Rectal smooth muscle tissue (tissue), 1 donor: ENCODE measurements around the gene ZNF649.
A peak's percentile ranks its signal among the peaks of the same experiment; 100 is the strongest.
"Not testable (repeated sequence)": the region's sequence is repeated elsewhere in the genome, so short reads cannot be mapped to it uniquely, and the experiment has no call there.

ENCODE experiments used
- H3K27ac ChIP-seq: one replicate; pipeline ENCODE4 v1.7.0; 2013; ENCODE audit warnings: low read depth, low read length, inconsistent platforms
- H3K27me3 ChIP-seq: one replicate; pipeline ENCODE4 v1.7.0; 2013; ENCODE audit warnings: low read length; ENCODE audit not compliant: control insufficient read depth, insufficient read depth
- H3K36me3 ChIP-seq: one replicate; pipeline ENCODE4 v1.7.0; 2013; ENCODE audit warnings: low read length; ENCODE audit not compliant: control insufficient read depth, insufficient read depth
- H3K4me1 ChIP-seq: one replicate; pipeline ENCODE4 v1.7.0; 2013; ENCODE audit warnings: low read length; ENCODE audit not compliant: control insufficient read depth, insufficient read depth
- H3K4me3 ChIP-seq: one replicate; pipeline ENCODE4 v1.7.0; 2013; ENCODE audit warnings: low read length
- H3K9ac ChIP-seq: one replicate; pipeline ENCODE4 v1.7.0; 2013; ENCODE audit warnings: low read length

The ZNF649 gene

GRCh38 chr19:51915324-51915867 lies 10.6 kb upstream of the ZNF649 start:
- Histone ChIP-seq H3K4me3 (no peak overlapping the region), H3K36me3 (no peaks in the 10 kb centered on the region), H3K9ac (no peak overlapping the region), H3K27me3 (no peaks in the 10 kb centered on the region), H3K4me1 (no peaks in the 10 kb centered on the region), H3K27ac (no peak overlapping the region)

GRCh38 chr19:51907981-51908380 lies 3.2 kb upstream of the ZNF649 start:
- H3K4me1 ChIP-seq, H3K27me3 ChIP-seq: not testable (repeated sequence)

GRCh38 chr19:51906108-51906507 lies 1.3 kb upstream of the ZNF649 start:
- H3K4me3 ChIP-seq, H3K27ac ChIP-seq, H3K36me3 ChIP-seq, H3K4me1 ChIP-seq, H3K27me3 ChIP-seq, H3K9ac ChIP-seq: not testable (repeated sequence)

More at GRCh38 chr19:51907981-51908380, 3.2 kb upstream of the ZNF649 start:
- not testable (repeated sequence) for H3K36me3 ChIP-seq, H3K4me3 ChIP-seq, H3K9ac ChIP-seq, H3K27ac ChIP-seq

- H3K9ac ChIP-seq, H3K27ac ChIP-seq, H3K27me3 ChIP-seq, H3K4me3 ChIP-seq, H3K36me3 ChIP-seq, H3K4me1 ChIP-seq: not testable (repeated sequence)
Measured at GRCh38 chr19:51905639-51906038, 822 bp upstream of the ZNF649 start.

- Histone ChIP-seq H3K36me3 (peaks cover under 1% of the 10 kb centered on the region), H3K4me1 (peaks cover 2% of the 10 kb centered on the region), H3K9ac (no peak overlapping the region), H3K27ac (no peak overlapping the region), H3K4me3 (peak overlapping the region; percentile 99), H3K27me3 (no peaks in the 10 kb centered on the region)
Measured at GRCh38 chr19:51905206-51905605, 389 bp upstream of the ZNF649 start.

GRCh38 chr19:51903192-51903591 lies 1.6 kb downstream of the ZNF649 start:
- peaks cover 14% of the 10 kb centered on the region for H3K36me3 ChIP-seq
- no peaks in the 10 kb centered on the region for H3K27me3 ChIP-seq
- peak overlapping the region; percentile 4 for H3K4me3 ChIP-seq
- H3K9ac ChIP-seq, result no peak overlapping the region
- H3K27ac ChIP-seq, result no peak overlapping the region
- H3K4me1 ChIP-seq, result peaks cover 2% of the 10 kb centered on the region

- Histone ChIP-seq H3K9ac (no peak overlapping the region), H3K27ac (no peak overlapping the region), H3K27me3 (no peaks in the 10 kb centered on the region), H3K4me1 (peaks cover 2% of the 10 kb centered on the region), H3K4me3 (no peak overlapping the region), H3K36me3 (peaks cover 24% of the 10 kb centered on the region)
Measured at GRCh38 chr19:51901860-51902259, 3.0 kb downstream of the ZNF649 start.

- Histone ChIP-seq H3K4me3 (peak overlapping the region; percentile 29), H3K27me3 (no peaks in the 10 kb centered on the region), H3K4me1 (no peaks in the 10 kb centered on the region), H3K36me3 (peaks cover 53% of the 10 kb centered on the region), H3K9ac (no peak overlapping the region), H3K27ac (no peak overlapping the region)
Measured at GRCh38 chr19:51891193-51891747, 13.5 kb downstream of the ZNF649 start.

- H3K9ac ChIP-seq, result no peak overlapping the region
- no peaks in the 10 kb centered on the region for H3K27me3 ChIP-seq
- no peaks in the 10 kb centered on the region for H3K4me1 ChIP-seq
- no peak overlapping the region for H3K27ac ChIP-seq
- peaks cover 43% of the 10 kb centered on the region for H3K36me3 ChIP-seq
- no peak overlapping the region for H3K4me3 ChIP-seq
Measured at GRCh38 chr19:51889934-51890333, 14.9 kb downstream of the ZNF649 start.

- no peaks in the 10 kb centered on the region for H3K4me1 ChIP-seq
Measured at GRCh38 chr19:51887522-51888498, 17.0 kb downstream of the ZNF649 start, which contains the start of gene ZNF577. ZNF577 (minus strand) TSS chr19:51887951; CDS start chr19:51880382, 7,569 bp downstream.

GRCh38 chr19:51884713-51885112 lies 20.1 kb downstream of the ZNF649 start:
- H3K27me3 ChIP-seq, result no peaks in the 10 kb centered on the region
- H3K4me3 ChIP-seq, result no peak overlapping the region
- H3K4me1 ChIP-seq, result no peaks in the 10 kb centered on the region
- H3K36me3 ChIP-seq, result peaks cover 4% of the 10 kb centered on the region
- H3K27ac ChIP-seq, result no peak overlapping the region
- no peak overlapping the region for H3K9ac ChIP-seq

More at GRCh38 chr19:51887522-51888498, 17.0 kb downstream of the ZNF649 start, which contains the start of gene ZNF577:
- H3K9ac ChIP-seq, result peak within 1 kb of the TSS; percentile 43
- H3K36me3 ChIP-seq, result peaks cover 24% of the 10 kb centered on the region
- H3K27me3 ChIP-seq, result no peaks in the 10 kb centered on the region
- H3K27ac ChIP-seq, result peak within 1 kb of the TSS; percentile 70
- H3K4me3 ChIP-seq, result peak within 1 kb of the TSS; percentile 83

GRCh38 chr19:51882518-51882917 lies 22.3 kb downstream of the ZNF649 start:
- Histone ChIP-seq H3K27me3 (no peaks in the 10 kb centered on the region), H3K4me3 (no peak overlapping the region), H3K4me1 (no peaks in the 10 kb centered on the region), H3K36me3 (peaks cover 9% of the 10 kb centered on the region), H3K9ac (no peak overlapping the region), H3K27ac (no peak overlapping the region)
